Natural killer cell (primary cell): ENCODE results near the gene ANKRD11. TPM values are rescaled to one million over a fixed set of nuclear protein-coding genes. Genes with fewer than 3 reads are reported as not detected.
A peak's percentile ranks its signal among the peaks of the same experiment; 100 is the strongest.

Experiments used
- ATAC-seq, 3 donors: fragments of 150-1000 bp in 2 of 3; fragments of 200-7000 bp in 1 of 3; cut with Tn5 transposase; 1 replicate in 1 of 3; 2 replicates in 2 of 3; pipeline ENCODE4 v1.10.0; 2021; ENCODE audit warnings: mild to moderate bottlenecking in 2 of 3, moderate library complexity in 2 of 3
- DNase-seq, 2 donors: peaks; one replicate each; pipeline versions ENCODE4 v3.0.0 to v3.0.0-alpha.2; 2013 to 2021; ENCODE audit warnings: mixed read lengths in 1 of 2
- H3K27ac ChIP-seq: one replicate; pipeline ENCODE4 v1.5.1; 2013; ENCODE audit warnings: mild to moderate bottlenecking, low read length
- H3K27me3 ChIP-seq: one replicate; pipeline ENCODE4 v1.6.1; 2013; ENCODE audit warnings: low read length; ENCODE audit not compliant: control insufficient read depth, insufficient read depth
- H3K36me3 ChIP-seq: one replicate; pipeline ENCODE4 v1.6.1; 2013; ENCODE audit warnings: low read length; ENCODE audit not compliant: control insufficient read depth, insufficient read depth
- H3K4me1 ChIP-seq: one replicate; pipeline ENCODE4 v1.6.1; 2013; ENCODE audit warnings: low read length; ENCODE audit not compliant: control insufficient read depth, insufficient read depth
- H3K4me3 ChIP-seq: one replicate; pipeline ENCODE4 v1.5.1; 2013; ENCODE audit warnings: low read length
- H3K9me3 ChIP-seq: one replicate; pipeline ENCODE4 v1.6.1; 2013; ENCODE audit warnings: low read length; ENCODE audit not compliant: control insufficient read depth, insufficient read depth
- H3K27ac Mint-ChIP-seq, 2 donors: one replicate each; pipeline ENCODE4 v1.8.0; 2022; ENCODE audit warnings: mild to moderate bottlenecking in 2 of 2, mixed read lengths in 2 of 2, moderate library complexity in 1 of 2
- H3K27me3 Mint-ChIP-seq, 2 donors: one replicate each; pipeline ENCODE4 v1.8.0; 2022; ENCODE audit warnings: low read depth in 2 of 2, mixed read lengths in 2 of 2
- H3K36me3 Mint-ChIP-seq: one replicate; pipeline ENCODE4 v1.8.0; 2022; ENCODE audit warnings: mixed read lengths
- H3K4me1 Mint-ChIP-seq, 2 donors: one replicate each; pipeline ENCODE4 v1.8.0; 2022; ENCODE audit warnings: mixed read lengths in 2 of 2
- H3K4me3 Mint-ChIP-seq: one replicate; pipeline ENCODE4 v1.8.0; 2022; ENCODE audit warnings: mild to moderate bottlenecking, moderate library complexity, mixed read lengths
- H3K9me3 Mint-ChIP-seq, 2 donors: one replicate each; pipeline ENCODE4 v1.8.0; 2022; ENCODE audit warnings: mixed read lengths in 2 of 2
- WGBS: methylation state at CpG from one replicate; pipeline ENCODE4 v1.1.7; 2013; ENCODE audit warnings: missing lambda C conversion rate; ENCODE audit not compliant: insufficient coverage; 5-methylcytosine and 5-hydroxymethylcytosine counted together
- intact Hi-C: fragments of 100-400 bp; cut with micrococcal nuclease; formaldehyde crosslinking; loops from one replicate; pipeline ENCODE4 v1.14.2; 2022
- total RNA-seq, 4 donors: library from RNA; stranded (reverse); fragments of 120-200 nt in 1 of 4; gene quantifications; one replicate each; pipeline versions ENCODE4 v1.2.3 to v1.2.4, GENCODE V29; 2013 to 2022
- TF ChIP-seq, protein P1 (sequence below): fragments of 200-600 bp; IDR thresholded peaks from one replicate; pipeline ENCODE4 v1.8.0; 2022; ENCODE audit warnings: antibody characterized with exemption

Gene ANKRD11
- total RNA-seq, 3 donors from 2014 or later (not counting 1 experiment from before 2014, with no cell fraction given): 230 to 299 (median 287) TPM

DNA sequence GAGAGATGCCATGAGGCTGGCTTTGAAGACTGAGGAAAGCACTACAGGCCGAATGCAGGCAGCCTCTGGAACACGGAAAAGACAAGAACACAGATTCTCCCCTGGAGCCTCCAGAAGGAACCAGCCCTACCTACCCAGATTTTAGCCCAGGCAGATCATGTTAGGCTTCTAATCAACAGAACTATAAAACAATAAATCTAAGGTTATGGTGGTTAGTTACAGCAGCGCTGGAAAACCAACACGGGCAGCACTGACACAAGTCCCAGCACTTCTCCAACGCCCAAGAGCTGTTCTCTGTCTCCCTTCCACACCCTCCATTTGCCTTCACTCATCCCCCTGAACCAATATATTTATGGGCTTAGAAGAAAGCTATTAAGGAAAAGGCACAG, 7.5 kb downstream of the ANKRD11 start:
- DNase-seq: no peak
- Mint-ChIP-seq H3K36me3 (no peaks in the 10 kb centered on the region), H3K27me3 (no peaks in the 10 kb centered on the region), H3K4me1 (peaks cover 81 to 86% of the 10 kb centered on the region in 2 donors), H3K4me3 (peak overlapping the region; percentile 90), H3K27ac (peak overlapping the region; percentile 84 to 90), H3K9me3 (no peaks in the 10 kb centered on the region)
- peaks cover 84% of the 10 kb centered on the region for H3K4me1 ChIP-seq
- no peaks in the 10 kb centered on the region for H3K36me3 ChIP-seq
- H3K4me3 ChIP-seq: no peak overlapping the region
- intact Hi-C loops: no loop called here
- TF ChIP-seq, protein P1, sequence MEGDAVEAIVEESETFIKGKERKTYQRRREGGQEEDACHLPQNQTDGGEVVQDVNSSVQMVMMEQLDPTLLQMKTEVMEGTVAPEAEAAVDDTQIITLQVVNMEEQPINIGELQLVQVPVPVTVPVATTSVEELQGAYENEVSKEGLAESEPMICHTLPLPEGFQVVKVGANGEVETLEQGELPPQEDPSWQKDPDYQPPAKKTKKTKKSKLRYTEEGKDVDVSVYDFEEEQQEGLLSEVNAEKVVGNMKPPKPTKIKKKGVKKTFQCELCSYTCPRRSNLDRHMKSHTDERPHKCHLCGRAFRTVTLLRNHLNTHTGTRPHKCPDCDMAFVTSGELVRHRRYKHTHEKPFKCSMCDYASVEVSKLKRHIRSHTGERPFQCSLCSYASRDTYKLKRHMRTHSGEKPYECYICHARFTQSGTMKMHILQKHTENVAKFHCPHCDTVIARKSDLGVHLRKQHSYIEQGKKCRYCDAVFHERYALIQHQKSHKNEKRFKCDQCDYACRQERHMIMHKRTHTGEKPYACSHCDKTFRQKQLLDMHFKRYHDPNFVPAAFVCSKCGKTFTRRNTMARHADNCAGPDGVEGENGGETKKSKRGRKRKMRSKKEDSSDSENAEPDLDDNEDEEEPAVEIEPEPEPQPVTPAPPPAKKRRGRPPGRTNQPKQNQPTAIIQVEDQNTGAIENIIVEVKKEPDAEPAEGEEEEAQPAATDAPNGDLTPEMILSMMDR: no peak
- H3K27me3 ChIP-seq: no peaks in the 10 kb centered on the region
- WGBS: 94% methylated on average over 3 of the region's 5 CpGs
- H3K9me3 ChIP-seq: no peaks in the 10 kb centered on the region
- no peak overlapping the region for H3K27ac ChIP-seq
- no peak for ATAC-seq

DNA sequence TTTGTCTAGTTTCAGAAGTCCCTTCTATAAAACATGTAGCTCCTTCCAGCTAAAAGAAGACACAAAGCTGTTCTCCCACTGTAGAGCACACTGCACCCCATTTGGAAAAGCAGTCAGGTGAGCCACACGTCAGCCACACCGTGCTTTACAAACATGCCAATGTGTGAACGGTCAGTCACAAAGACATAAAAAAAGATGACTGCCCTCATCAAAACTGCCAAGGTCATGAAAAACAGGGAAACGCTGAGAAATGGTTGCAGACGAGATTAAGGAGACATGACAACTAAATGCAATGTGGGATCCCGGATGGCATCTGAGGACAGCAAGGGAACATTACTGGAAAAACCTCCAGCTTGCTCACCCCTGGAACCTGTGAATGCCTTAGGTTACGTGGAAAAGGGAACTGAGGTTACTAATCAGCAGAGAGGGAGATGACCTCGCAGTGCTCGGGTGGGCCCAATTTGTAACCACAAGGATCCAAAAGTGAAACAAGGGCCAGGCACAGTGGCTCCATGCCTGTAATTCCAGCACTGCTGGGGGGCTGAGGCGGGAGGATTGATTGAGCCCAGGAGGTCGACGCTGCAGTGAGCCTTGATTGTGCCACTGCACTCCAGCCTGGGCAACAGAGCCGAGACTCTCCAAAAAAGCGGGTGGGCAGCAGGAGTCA, 8.1 kb downstream of the ANKRD11 start:
- TF ChIP-seq, protein P1: no peak
- Mint-ChIP-seq H3K36me3 (no peaks in the 10 kb centered on the region), H3K27me3 (no peaks in the 10 kb centered on the region), H3K4me1 (peaks cover 81 to 85% of the 10 kb centered on the region in 2 donors), H3K27ac (peak overlapping the region; percentile 66 to 90), H3K4me3 (peak overlapping the region; percentile 90), H3K9me3 (no peaks in the 10 kb centered on the region)
- WGBS: 73% methylated on average over 14 of the region's 14 CpGs
- H3K4me3 ChIP-seq: no peak overlapping the region
- ATAC-seq: no peak
- no peaks in the 10 kb centered on the region for H3K36me3 ChIP-seq
- H3K27ac ChIP-seq: no peak overlapping the region
- intact Hi-C loops: no loop called here
- H3K27me3 ChIP-seq: no peaks in the 10 kb centered on the region
- H3K9me3 ChIP-seq: no peaks in the 10 kb centered on the region
- H3K4me1 ChIP-seq: peaks cover 84% of the 10 kb centered on the region
- DNase-seq: no peak

DNA sequence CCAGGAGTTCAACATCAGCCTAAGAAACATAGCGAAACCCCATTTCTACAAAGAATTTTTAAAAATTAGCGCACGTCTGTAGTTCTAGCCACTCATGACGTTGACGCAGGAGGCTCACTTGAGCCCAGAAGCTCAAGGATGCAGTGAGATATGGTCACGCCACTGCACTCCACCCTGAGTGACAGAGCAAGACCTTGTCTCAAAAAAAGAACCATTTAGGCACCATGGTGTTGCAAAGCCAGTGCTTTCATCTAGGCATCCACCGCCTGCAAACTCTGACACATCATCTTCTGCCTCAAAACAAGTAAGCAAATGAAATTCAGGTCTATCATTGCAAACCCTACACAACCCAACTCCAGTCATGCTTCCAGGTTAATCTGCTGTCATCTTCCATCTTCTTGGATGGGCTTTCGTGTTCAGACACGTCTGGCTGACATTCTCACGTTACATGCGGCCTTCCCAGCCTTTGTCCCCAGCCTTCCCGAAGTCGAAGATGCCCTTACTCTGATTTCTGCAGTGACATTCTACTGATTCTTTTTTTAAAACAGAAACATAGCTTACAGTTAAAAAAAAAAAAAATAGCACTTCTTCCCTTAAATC, 8.9 kb downstream of the ANKRD11 start:
- Histone ChIP-seq H3K27ac (no peak overlapping the region), H3K4me1 (peaks cover 86% of the 10 kb centered on the region), H3K9me3 (no peaks in the 10 kb centered on the region), H3K4me3 (no peak overlapping the region), H3K36me3 (no peaks in the 10 kb centered on the region), H3K27me3 (no peaks in the 10 kb centered on the region)
- WGBS: 93% methylated on average over 13 of the region's 13 CpGs
- Mint-ChIP-seq H3K36me3 (no peaks in the 10 kb centered on the region), H3K4me3 (peak overlapping the region; percentile 90), H3K27ac (peak overlapping the region; percentile 66 to 90), H3K4me1 (peaks cover 87% of the 10 kb centered on the region in 2 donors), H3K9me3 (no peaks in the 10 kb centered on the region), H3K27me3 (no peaks in the 10 kb centered on the region)
- DNase-seq (no peak), ATAC-seq (no peak)
- intact Hi-C loops: no loop called here
- TF ChIP-seq, protein P1: no peak
